ENCODE measurements around the gene HOOK2.

DNA sequence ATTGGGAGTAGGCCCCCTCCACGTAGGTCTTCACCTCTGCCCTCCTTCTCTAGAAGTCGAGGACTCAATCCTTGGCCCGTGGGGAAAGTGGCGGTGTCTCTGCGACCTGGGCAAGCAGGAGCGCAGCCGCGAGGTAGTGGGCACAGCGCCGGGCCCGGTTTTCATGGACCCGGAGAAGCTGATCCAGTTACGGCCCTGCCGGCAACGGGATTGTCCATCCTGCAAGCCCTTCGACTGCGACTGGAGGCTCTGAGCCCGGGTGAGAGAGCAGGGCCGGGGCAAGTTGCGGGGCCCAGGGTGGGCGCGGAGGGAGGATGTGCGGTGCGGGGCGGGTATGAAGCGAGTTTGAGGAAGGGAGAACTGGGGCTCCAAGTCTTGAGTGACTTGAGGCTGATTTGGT lies 28.7 kb upstream of the HOOK2 start:
- TF ChIP-seq, protein P1, sequence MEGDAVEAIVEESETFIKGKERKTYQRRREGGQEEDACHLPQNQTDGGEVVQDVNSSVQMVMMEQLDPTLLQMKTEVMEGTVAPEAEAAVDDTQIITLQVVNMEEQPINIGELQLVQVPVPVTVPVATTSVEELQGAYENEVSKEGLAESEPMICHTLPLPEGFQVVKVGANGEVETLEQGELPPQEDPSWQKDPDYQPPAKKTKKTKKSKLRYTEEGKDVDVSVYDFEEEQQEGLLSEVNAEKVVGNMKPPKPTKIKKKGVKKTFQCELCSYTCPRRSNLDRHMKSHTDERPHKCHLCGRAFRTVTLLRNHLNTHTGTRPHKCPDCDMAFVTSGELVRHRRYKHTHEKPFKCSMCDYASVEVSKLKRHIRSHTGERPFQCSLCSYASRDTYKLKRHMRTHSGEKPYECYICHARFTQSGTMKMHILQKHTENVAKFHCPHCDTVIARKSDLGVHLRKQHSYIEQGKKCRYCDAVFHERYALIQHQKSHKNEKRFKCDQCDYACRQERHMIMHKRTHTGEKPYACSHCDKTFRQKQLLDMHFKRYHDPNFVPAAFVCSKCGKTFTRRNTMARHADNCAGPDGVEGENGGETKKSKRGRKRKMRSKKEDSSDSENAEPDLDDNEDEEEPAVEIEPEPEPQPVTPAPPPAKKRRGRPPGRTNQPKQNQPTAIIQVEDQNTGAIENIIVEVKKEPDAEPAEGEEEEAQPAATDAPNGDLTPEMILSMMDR (IDR thresholded peaks at IDR 0.05; ENCODE audit: insufficient read depth, low read depth, low read length) = no peak
- TF ChIP-seq EZH2 (IDR thresholded peaks at IDR 0.05; ENCODE audit: insufficient read depth, low read length) = no peak

Measured in astrocyte (in vitro differentiated cells and primary cell).